Activated B cell treated with CpG ODN at 0.5 μM for 24 hours (primary cell): ENCODE results near the gene TFAP2A. TPM values are rescaled to one million over a fixed set of nuclear protein-coding genes. Genes with fewer than 3 reads are reported as not detected.

Experiments used
- ATAC-seq: fragments of 200-7000 bp; cut with Tn5 transposase; one replicate; pipeline ENCODE4 v1.10.0; 2021; ENCODE audit warnings: low read depth, mild to moderate bottlenecking, moderate library complexity
- CTCF ChIA-PET: fragments of 350-600 bp; sonication (Branson Sonifier 250); formaldehyde crosslinking; loops from one replicate; lab custom pipeline; 2021; ENCODE audit warnings: antibody characterized with exemption; lab: Charles Lee
- POLR2A ChIA-PET: fragments of 350-600 bp; sonication (Branson Sonifier 250); formaldehyde crosslinking; loops from one replicate; lab custom pipeline; 2021; ENCODE audit warnings: antibody characterized with exemption; lab: Charles Lee
- DNase-seq: peaks from one replicate; pipeline ENCODE4 v3.0.0; 2022
- H3K27ac Mint-ChIP-seq: one replicate; pipeline ENCODE4 v1.8.0; 2020; ENCODE audit warnings: mixed read lengths
- H3K27me3 Mint-ChIP-seq: one replicate; pipeline ENCODE4 v1.8.0; 2021; ENCODE audit warnings: mixed read lengths
- H3K36me3 Mint-ChIP-seq: one replicate; pipeline ENCODE4 v1.8.0; 2021; ENCODE audit warnings: low read depth, mixed read lengths
- H3K4me1 Mint-ChIP-seq: one replicate; pipeline ENCODE4 v1.8.0; 2021; ENCODE audit warnings: mixed read lengths
- H3K4me3 Mint-ChIP-seq: one replicate; pipeline ENCODE4 v1.8.0; 2020; ENCODE audit warnings: mild to moderate bottlenecking, mixed read lengths
- H3K9me3 Mint-ChIP-seq: one replicate; pipeline ENCODE4 v1.8.0; 2020; ENCODE audit warnings: mixed read lengths
- intact Hi-C: fragments of 100-400 bp; cut with micrococcal nuclease; formaldehyde crosslinking; loops from one replicate; pipeline ENCODE4 v1.15.1; 2024
- total RNA-seq: library from RNA; stranded (reverse); gene quantifications from 2 replicates; pipeline ENCODE4 v1.2.3, GENCODE V29; 2022
- TF ChIP-seq, protein P1 (sequence below): fragments of 200-600 bp; IDR thresholded peaks from one replicate; pipeline ENCODE4 v1.8.0; 2022; ENCODE audit warnings: antibody characterized with exemption, mild to moderate bottlenecking

TFAP2A gene
- total RNA-seq, 1 donor from 2014 or later = not detected

GRCh38 chr6:10386756-10387654 lies 27.9 kb downstream of the TFAP2A start:
- no peak for DNase-seq
- ChIA-PET POLR2A (no interaction called here), CTCF (no interaction called here)
- TF ChIP-seq, protein P1, sequence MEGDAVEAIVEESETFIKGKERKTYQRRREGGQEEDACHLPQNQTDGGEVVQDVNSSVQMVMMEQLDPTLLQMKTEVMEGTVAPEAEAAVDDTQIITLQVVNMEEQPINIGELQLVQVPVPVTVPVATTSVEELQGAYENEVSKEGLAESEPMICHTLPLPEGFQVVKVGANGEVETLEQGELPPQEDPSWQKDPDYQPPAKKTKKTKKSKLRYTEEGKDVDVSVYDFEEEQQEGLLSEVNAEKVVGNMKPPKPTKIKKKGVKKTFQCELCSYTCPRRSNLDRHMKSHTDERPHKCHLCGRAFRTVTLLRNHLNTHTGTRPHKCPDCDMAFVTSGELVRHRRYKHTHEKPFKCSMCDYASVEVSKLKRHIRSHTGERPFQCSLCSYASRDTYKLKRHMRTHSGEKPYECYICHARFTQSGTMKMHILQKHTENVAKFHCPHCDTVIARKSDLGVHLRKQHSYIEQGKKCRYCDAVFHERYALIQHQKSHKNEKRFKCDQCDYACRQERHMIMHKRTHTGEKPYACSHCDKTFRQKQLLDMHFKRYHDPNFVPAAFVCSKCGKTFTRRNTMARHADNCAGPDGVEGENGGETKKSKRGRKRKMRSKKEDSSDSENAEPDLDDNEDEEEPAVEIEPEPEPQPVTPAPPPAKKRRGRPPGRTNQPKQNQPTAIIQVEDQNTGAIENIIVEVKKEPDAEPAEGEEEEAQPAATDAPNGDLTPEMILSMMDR = no peak
- Mint-ChIP-seq H3K4me3 (no peak overlapping the region), H3K27me3 (peaks cover 83% of the 10 kb centered on the region), H3K27ac (no peak overlapping the region), H3K4me1 (peaks cover 3% of the 10 kb centered on the region), H3K36me3 (peaks cover 6% of the 10 kb centered on the region), H3K9me3 (peaks cover 19% of the 10 kb centered on the region)
- intact Hi-C loops = no loop called here
- ATAC-seq = no peak

GRCh38 chr6:10386220-10386619 lies 28.7 kb downstream of the TFAP2A start:
- H3K27me3 Mint-ChIP-seq = peaks cover 78% of the 10 kb centered on the region
- ChIA-PET POLR2A (no interaction called here), CTCF (no interaction called here)
- no peak overlapping the region for H3K27ac Mint-ChIP-seq
- peaks cover 19% of the 10 kb centered on the region for H3K9me3 Mint-ChIP-seq
- H3K4me3 Mint-ChIP-seq = no peak overlapping the region
- peaks cover 3% of the 10 kb centered on the region for H3K4me1 Mint-ChIP-seq
- TF ChIP-seq, protein P1 = no peak
- intact Hi-C loops = no loop called here
- DNase-seq (no peak), ATAC-seq (no peak)
- H3K36me3 Mint-ChIP-seq = peaks cover 6% of the 10 kb centered on the region

DNA sequence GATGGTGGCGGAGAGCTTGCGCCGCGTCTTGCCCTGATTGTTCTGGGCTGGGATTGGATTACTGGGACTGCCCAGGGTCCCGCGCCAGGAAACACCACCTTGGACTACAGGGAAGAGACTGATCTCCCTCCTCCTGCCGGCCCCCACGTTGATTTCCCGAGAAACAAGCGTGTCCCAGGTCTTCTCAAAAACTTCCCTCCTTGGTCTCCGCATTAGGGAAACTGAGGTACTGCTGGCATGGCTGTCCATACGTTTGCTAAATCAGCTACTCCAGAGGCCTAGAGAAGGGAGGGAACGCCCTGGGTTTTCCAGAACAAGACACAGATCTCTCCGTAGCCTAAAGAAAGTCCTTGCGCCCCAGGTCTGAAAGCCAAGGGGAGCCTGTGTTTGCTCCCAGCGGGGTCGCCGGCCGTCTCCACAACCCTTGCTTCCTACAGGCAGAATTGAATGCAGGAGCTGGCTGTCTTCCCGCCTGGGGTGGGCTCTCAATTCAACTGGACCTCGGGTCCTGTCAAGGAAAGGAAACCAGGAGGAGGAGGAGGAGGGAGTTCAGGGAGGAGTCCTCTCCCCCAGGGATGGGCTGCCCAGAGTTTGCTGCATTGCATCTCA lies 29.2 kb downstream of the TFAP2A start:
- Mint-ChIP-seq H3K9me3 (peaks cover 19% of the 10 kb centered on the region), H3K27ac (no peak overlapping the region), H3K4me1 (peaks cover 3% of the 10 kb centered on the region), H3K36me3 (peaks cover 6% of the 10 kb centered on the region), H3K4me3 (no peak overlapping the region), H3K27me3 (peaks cover 82% of the 10 kb centered on the region)
- intact Hi-C loops = no loop called here
- ATAC-seq (no peak), DNase-seq (no peak)
- POLR2A ChIA-PET = no interaction called here
- TF ChIP-seq, protein P1 = no peak
- CTCF ChIA-PET = no interaction called here

DNA sequence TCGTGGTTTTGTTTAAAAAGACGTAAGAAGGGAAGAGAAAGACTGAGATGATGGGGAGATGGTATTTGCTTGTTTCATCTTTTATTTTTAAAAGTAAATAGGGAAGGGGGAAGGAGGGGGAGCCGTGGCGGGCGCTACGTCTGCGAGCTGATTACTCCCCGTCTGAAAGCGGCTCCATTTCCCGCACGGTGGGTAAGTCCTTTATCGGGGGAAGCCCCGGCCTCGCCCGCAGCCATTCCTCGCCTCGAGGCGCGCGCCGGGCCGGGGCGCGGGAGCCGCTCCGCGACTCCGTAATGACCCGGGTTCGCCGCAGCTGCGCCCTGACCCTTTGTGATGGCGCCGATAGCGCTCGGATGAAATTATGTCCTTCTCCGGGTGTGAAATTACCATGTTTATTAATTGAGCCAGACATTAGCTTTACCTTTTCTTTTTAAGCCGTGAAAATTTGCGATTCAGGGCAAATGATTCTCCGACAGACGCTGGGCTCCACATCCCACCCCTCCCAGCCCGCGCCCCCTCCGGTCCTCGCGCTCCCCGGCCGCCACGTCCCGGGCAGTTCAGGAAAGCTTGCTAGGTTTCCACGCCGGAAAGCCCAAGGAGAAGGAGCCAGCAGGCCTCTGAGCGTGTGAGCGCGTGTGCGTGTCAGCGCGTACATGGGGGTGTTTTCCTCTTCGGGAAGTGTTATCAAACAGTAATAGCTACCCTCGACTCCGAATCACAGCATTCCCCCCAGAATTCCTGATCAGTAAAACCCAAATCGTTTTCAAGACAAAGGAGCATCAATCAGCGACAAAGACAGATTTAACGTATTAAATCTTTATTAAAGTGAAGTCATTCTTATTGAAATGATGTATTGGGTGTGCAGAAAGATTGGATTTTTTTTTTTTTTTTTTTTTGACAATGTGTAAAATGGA lies 30.0 kb downstream of the TFAP2A start:
- POLR2A ChIA-PET = no interaction called here
- H3K9me3 Mint-ChIP-seq = peaks cover 15% of the 10 kb centered on the region
- H3K27ac Mint-ChIP-seq = no peak overlapping the region
- TF ChIP-seq, protein P1 = no peak
- CTCF ChIA-PET = no interaction called here
- ATAC-seq (no peak), DNase-seq (no peak)
- peaks cover 78% of the 10 kb centered on the region for H3K27me3 Mint-ChIP-seq
- intact Hi-C loops = no loop called here
- H3K4me1 Mint-ChIP-seq = peaks cover 3% of the 10 kb centered on the region
- peaks cover 6% of the 10 kb centered on the region for H3K36me3 Mint-ChIP-seq
- no peak overlapping the region for H3K4me3 Mint-ChIP-seq
